ENCODE results near the gene VMAC. TPM values are rescaled to one million over a fixed set of nuclear protein-coding genes. Genes with fewer than 3 reads are reported as not detected.

Gene VMAC
- total and polyA plus RNA-seq, 2 of the 13 experiments (the other 11 are each of a cell fraction or from before 2014, with no cell fraction given) = 2.4 TPM

GRCh38 chr19:5891938-5892771 is 12.5 kb upstream of the VMAC start (continued):
- TF ChIP-seq REPIN1 (CRISPR knock-in tag; IDR thresholded peaks at IDR 0.05; ENCODE audit: borderline replicate concordance, low read depth) (peak; percentile 59), ARHGAP35 (CRISPR knock-in tag; IDR thresholded peaks at IDR 0.05; ENCODE audit: borderline replicate concordance) (0 out of 2 replicates have a peak, but pooled peaks have one; percentile 13), TRIM22 (IDR thresholded peaks at IDR 0.05) (no peak), ATF3 (CRISPR knock-in tag; IDR thresholded peaks at IDR 0.05) (0 out of 2 replicates have a peak, but pooled peaks have one; percentile 22), ZSCAN31 (CRISPR knock-in tag; IDR thresholded peaks at IDR 0.05; ENCODE audit: low read depth) (no peak), HOXA5 (CRISPR knock-in tag; IDR thresholded peaks at IDR 0.05) (no peak), SATB2 (CRISPR knock-in tag; IDR thresholded peaks at IDR 0.05) (no peak), NR2C2 (CRISPR knock-in tag; IDR thresholded peaks at IDR 0.05; ENCODE audit: borderline replicate concordance) (no peak), NR2F1 (CRISPR knock-in tag; IDR thresholded peaks at IDR 0.05) (no peak), ZNF383 (CRISPR knock-in tag; IDR thresholded peaks at IDR 0.05; ENCODE audit: borderline replicate concordance) (no peak), SP4 (CRISPR knock-in tag; IDR thresholded peaks at IDR 0.05) (peak; percentile 60; the same call in 1 of the 2 replicates), GATAD2A (CRISPR knock-in tag; IDR thresholded peaks at IDR 0.05) (peak; percentile 77), RXRB (CRISPR knock-in tag; IDR thresholded peaks at IDR 0.05; ENCODE audit: borderline replicate concordance) (no peak; the same call in 1 of the 2 replicates), ZNF790 (CRISPR knock-in tag; IDR thresholded peaks at IDR 0.05; ENCODE audit: borderline replicate concordance) (no peak), CHD2 (IDR thresholded peaks at IDR 0.05; ENCODE audit: low read depth, low read length) (no peak), THRA (CRISPR knock-in tag; IDR thresholded peaks at IDR 0.05; ENCODE audit: borderline replicate concordance) (peak; percentile 73; the same call in 1 of the 2 replicates), CENPX (CRISPR knock-in tag; IDR thresholded peaks at IDR 0.05) (no peak), PREB (CRISPR knock-in tag; IDR thresholded peaks at IDR 0.05) (no peak), ZNF879 (CRISPR knock-in tag; IDR thresholded peaks at IDR 0.05) (no peak), TAF1 (CRISPR knock-in tag; IDR thresholded peaks at IDR 0.05) (no peak), ZNF891 (CRISPR knock-in tag; IDR thresholded peaks at IDR 0.05) (peak; percentile 29; the same call in 1 of the 2 replicates)
- TF ChIP-seq, protein P1, sequence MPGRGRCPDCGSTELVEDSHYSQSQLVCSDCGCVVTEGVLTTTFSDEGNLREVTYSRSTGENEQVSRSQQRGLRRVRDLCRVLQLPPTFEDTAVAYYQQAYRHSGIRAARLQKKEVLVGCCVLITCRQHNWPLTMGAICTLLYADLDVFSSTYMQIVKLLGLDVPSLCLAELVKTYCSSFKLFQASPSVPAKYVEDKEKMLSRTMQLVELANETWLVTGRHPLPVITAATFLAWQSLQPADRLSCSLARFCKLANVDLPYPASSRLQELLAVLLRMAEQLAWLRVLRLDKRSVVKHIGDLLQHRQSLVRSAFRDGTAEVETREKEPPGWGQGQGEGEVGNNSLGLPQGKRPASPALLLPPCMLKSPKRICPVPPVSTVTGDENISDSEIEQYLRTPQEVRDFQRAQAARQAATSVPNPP (CRISPR knock-in tag; IDR thresholded peaks at IDR 0.05) = no peak
- TF ChIP-seq, protein P2, sequence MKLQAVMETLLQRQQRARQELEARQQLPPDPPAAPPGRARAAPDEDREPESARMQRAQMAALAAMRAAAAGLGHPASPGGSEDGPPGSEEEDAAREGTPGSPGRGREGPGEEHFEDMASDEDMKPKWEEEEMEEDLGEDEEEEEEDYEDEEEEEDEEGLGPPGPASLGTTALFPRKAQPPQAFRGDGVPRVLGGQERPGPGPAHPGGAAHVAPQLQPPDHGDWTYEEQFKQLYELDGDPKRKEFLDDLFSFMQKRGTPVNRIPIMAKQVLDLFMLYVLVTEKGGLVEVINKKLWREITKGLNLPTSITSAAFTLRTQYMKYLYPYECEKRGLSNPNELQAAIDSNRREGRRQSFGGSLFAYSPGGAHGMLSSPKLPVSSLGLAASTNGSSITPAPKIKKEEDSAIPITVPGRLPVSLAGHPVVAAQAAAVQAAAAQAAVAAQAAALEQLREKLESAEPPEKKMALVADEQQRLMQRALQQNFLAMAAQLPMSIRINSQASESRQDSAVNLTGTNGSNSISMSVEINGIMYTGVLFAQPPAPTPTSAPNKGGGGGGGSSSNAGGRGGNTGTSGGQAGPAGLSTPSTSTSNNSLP (IDR thresholded peaks at IDR 0.05; ENCODE audit: low read depth, low read length) = no peak
